GM12874 (cell line): ENCODE data around the gene SUPT3H.

ENCODE experiments used
- TF ChIP-seq, protein P1 (sequence below): IDR thresholded peaks from 2 replicates; pipeline ENCODE4 v1.5.1; 2011; ENCODE audit warnings: low read depth, mild to moderate bottlenecking, control low read depth, low read length, moderate library complexity; ENCODE audit not compliant: insufficient read depth

SUPT3H gene

DNA sequence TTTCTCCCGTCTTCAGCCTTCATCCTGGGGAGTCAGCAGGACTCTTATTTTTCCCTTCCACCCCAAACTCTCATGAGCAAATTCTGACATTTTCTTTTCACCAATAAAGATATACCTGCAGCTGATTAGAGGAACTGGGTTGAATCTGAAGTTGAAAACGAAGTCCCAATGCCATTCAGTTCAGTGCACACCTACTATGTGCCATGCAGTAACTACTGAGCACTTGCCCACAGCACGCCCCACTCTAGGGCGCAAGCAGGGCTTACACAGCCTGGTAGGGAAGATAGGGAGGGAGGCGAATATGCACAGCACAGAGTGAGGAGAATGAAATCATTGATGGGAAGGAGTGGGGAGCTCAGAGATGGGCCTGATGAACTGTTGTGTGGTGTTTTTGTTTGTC, 588.7 kb downstream of the SUPT3H start:
- TF ChIP-seq, protein P1, sequence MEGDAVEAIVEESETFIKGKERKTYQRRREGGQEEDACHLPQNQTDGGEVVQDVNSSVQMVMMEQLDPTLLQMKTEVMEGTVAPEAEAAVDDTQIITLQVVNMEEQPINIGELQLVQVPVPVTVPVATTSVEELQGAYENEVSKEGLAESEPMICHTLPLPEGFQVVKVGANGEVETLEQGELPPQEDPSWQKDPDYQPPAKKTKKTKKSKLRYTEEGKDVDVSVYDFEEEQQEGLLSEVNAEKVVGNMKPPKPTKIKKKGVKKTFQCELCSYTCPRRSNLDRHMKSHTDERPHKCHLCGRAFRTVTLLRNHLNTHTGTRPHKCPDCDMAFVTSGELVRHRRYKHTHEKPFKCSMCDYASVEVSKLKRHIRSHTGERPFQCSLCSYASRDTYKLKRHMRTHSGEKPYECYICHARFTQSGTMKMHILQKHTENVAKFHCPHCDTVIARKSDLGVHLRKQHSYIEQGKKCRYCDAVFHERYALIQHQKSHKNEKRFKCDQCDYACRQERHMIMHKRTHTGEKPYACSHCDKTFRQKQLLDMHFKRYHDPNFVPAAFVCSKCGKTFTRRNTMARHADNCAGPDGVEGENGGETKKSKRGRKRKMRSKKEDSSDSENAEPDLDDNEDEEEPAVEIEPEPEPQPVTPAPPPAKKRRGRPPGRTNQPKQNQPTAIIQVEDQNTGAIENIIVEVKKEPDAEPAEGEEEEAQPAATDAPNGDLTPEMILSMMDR, result no peak

DNA sequence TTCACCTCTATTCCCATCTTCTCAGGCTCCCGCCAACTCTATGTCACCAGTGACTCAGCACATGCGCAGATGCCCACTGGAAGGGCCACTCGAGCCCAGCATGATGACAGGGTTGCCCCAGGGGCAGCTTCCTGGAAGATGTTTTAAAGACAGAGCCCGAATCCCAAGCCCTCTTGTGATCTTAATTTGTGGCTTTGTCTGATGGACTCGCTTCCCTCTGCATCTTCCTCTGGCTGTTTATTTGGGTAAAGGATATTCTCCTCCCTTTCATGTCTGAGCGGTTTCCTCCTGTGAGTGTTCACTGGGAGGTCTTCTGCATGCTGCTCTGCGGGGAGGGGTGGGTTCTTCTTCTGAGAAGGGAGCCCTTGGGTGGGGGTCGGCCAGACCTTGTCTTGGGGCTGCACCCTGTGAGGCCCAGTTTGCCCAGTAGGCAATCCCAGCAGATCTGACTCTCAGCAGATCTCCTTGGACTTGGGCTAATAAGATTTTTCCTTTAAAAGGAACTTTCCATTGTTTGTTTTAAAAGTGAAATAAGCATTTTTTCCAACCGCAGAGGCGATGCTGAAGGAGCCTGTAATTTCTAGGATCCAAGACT, 589.2 kb downstream of the SUPT3H start:
- TF ChIP-seq, protein P1, result no peak

DNA sequence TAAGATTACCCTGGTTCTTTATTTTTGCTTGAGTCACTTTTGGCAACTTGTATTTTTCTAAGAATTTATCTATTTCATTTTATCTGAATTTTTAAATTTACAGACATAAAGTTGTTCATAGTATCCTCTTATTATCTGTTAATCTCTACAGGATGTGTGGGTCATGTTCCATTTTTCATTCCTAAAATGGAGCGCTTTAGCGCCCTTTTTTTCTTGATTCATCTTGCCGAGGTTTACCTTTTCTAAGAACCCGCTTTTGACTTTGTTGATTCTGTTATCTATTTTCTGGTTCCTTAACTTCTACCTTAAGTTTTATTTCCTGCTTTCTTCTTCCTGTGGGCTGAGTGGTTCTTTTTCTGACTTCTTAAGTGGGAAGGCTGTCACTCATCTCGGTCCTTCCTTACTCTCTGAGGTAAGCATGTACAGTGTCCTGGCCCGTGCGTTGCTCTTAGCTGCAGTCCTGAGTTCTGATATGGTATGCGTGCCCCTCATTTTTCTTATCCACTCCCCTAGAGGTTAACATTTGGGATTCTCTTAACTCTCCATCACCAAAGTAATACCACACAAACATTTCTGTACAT, 590.4 kb downstream of the SUPT3H start:
- TF ChIP-seq, protein P1, result no peak

DNA sequence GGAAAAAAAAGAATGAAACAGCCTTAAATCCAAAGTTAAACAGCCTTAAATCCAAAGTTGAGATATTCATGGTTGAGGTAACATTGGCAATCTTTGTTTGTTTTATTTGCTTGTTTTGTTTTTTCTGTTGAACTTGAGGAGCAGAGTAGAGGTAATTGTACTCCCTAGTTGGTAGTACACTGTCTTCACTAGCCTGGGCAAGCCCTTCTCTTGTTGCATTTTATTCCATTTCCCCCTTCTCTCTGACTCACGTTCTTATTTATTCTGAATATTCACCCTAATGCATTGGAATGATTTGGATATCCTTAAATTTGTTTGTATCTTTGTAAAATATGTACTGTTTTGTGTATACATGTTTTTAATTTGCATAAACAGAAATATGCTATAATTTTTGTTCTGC, 592.6 kb downstream of the SUPT3H start:
- TF ChIP-seq, protein P1, result no peak

DNA sequence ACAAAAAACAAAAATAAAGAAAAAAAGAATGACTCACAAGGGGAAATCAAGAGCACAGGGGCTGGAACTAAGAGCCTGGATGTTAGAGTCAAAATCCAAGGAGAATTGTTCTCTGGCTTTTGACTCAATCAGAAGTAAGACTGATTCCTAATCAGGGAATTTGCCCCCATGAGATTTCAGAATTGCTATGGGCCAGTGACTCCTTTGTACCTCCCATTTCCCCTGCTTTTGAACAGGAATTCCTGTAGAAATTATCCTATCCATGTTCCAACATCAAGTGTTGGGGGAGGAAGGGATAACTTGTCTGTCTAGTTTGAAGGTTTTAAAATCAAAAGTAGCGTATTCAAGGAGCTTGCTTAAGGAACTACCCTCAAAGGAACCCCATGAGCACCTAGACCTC, 593.5 kb downstream of the SUPT3H start:
- TF ChIP-seq, protein P1, result no peak

DNA sequence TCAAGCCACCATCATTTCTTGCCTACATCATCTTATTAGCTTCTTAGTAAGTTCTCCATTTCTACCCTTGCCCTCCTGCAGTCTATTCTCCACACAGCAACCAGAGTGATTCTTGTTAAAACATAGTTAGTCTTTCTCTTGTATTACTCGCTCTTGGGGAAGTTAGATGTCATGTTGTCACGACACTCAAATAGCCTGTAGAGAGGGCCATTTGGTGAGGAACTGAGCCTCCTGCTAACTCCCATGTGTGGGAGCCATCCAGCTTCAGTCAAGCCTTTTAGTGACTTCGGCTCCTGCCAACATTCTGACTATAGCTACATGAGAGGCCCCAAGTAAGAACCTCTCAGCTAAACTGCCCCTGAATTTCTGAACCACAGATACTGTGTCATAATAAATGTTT, 594.8 kb downstream of the SUPT3H start:
- TF ChIP-seq, protein P1, result no peak

DNA sequence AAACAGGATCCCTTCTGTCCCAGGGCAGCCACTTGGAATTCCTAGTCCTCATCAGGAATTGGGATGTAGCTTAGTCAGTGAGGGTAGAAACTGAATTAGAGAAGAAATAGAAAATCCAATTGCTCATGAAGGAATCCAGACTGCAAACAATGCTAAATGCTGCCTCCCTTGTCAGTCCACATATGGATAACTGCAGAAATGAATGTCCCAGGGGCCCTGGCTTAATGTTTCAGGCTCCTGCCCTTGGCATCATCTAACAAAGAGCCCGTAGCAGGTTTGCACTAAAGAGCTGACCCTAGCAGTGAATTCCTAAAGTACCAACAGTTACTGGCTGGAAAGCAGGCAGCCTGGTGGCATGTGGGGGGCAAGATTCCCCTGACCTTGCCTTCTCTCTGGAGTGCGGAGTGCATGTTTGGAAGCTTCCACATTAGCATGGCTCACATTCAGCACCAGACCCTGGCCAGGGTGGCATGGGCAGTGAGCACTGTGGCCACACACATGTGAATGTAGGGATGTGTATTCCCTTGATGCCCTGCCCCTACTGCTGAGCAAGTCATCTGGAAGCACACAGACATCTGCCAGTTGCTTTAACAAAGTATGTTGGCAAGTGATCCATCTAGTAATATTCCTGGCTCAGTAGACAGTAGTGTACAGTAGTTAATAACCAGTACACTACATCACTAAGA, 595.7 kb downstream of the SUPT3H start:
- TF ChIP-seq, protein P1, result no peak
